ENCODE data around the gene ACTR1A.
A peak's percentile ranks its signal among the peaks of the same experiment; 100 is the strongest.

ACTR1A gene

DNA sequence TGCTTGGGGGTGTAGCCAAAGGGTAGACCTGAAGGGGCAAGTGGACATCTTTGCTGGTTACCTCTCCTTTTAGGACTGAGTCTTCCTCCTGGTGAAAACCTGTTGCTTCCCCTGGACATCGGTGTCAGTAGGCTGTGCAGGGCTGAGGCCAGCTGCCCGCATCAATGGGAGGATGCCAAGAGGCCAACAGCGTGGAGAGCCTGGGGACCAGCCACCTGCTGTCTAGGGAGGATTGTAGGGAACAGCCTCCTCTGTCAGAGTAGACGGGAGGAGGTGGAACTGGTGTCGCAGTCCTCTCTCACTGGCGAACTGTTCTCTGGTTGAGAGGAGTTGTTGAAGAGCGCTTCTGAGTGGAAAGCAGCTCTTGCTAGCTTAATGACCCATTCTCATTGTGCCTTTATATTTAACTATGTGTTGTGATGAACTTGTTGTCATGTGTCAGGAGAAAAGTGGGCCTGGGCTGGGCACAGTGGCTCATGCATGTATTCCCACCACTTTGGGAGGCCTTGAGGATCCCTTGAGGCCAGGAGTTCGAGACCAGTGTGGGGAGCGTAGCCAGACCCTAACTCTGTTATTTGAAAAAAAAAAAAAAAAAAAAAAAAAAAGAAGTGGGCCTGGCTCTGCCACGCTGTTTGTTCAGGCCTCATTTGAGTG is 3.1 kb upstream of the ACTR1A start:
- DNase-seq (ENCODE audit: low read depth in 1 of 2, low spot score in 1 of 2): no peak
- TF ChIP-seq, protein P1, sequence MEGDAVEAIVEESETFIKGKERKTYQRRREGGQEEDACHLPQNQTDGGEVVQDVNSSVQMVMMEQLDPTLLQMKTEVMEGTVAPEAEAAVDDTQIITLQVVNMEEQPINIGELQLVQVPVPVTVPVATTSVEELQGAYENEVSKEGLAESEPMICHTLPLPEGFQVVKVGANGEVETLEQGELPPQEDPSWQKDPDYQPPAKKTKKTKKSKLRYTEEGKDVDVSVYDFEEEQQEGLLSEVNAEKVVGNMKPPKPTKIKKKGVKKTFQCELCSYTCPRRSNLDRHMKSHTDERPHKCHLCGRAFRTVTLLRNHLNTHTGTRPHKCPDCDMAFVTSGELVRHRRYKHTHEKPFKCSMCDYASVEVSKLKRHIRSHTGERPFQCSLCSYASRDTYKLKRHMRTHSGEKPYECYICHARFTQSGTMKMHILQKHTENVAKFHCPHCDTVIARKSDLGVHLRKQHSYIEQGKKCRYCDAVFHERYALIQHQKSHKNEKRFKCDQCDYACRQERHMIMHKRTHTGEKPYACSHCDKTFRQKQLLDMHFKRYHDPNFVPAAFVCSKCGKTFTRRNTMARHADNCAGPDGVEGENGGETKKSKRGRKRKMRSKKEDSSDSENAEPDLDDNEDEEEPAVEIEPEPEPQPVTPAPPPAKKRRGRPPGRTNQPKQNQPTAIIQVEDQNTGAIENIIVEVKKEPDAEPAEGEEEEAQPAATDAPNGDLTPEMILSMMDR (IDR thresholded peaks at IDR 0.05; ENCODE audit: insufficient read depth, low read length): no peak
- TF ChIP-seq POLR2AphosphoS5 (IDR thresholded peaks at IDR 0.05; ENCODE audit: low read depth) (no peak), SPI1 (IDR thresholded peaks at IDR 0.05; ENCODE audit: borderline replicate concordance, low read depth) (no peak), GABPA (IDR thresholded peaks at IDR 0.05; ENCODE audit: low read depth) (no peak)
- TF ChIP-seq, protein P2, sequence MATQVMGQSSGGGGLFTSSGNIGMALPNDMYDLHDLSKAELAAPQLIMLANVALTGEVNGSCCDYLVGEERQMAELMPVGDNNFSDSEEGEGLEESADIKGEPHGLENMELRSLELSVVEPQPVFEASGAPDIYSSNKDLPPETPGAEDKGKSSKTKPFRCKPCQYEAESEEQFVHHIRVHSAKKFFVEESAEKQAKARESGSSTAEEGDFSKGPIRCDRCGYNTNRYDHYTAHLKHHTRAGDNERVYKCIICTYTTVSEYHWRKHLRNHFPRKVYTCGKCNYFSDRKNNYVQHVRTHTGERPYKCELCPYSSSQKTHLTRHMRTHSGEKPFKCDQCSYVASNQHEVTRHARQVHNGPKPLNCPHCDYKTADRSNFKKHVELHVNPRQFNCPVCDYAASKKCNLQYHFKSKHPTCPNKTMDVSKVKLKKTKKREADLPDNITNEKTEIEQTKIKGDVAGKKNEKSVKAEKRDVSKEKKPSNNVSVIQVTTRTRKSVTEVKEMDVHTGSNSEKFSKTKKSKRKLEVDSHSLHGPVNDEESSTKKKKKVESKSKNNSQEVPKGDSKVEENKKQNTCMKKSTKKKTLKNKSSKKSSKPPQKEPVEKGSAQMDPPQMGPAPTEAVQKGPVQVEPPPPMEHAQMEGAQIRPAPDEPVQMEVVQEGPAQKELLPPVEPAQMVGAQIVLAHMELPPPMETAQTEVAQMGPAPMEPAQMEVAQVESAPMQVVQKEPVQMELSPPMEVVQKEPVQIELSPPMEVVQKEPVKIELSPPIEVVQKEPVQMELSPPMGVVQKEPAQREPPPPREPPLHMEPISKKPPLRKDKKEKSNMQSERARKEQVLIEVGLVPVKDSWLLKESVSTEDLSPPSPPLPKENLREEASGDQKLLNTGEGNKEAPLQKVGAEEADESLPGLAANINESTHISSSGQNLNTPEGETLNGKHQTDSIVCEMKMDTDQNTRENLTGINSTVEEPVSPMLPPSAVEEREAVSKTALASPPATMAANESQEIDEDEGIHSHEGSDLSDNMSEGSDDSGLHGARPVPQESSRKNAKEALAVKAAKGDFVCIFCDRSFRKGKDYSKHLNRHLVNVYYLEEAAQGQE (IDR thresholded peaks at IDR 0.05; ENCODE audit: insufficient replicate concordance, low read depth): no peak
- Histone ChIP-seq H3K4me3 (replicated peaks; ENCODE audit: insufficient read depth, low read length) (no peak overlapping the region), H3K27ac (replicated peaks) (no peak overlapping the region), H3K27me3 (ENCODE audit: insufficient read depth, poor library complexity, severe bottlenecking) (no peaks in the 10 kb centered on the region)

DNA sequence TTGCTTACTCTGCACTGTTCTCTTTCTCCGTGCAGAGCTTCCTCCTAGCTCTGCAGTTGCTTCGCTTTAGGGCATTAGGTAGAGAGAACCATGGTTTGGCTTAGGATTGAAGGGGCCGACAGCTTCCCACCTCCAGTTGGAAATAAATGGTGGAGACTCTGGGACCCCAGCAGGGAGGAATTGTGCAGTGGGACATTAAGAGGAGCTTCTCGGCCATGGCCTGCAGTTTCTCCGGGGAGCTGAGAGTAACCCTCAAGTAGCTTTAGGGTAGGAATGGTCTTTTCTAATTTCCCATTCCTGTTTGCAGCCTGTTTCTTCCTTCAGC is 2.4 kb upstream of the ACTR1A start:
- TF ChIP-seq POLR2AphosphoS5 (IDR thresholded peaks at IDR 0.05; ENCODE audit: low read depth) (no peak), SPI1 (IDR thresholded peaks at IDR 0.05; ENCODE audit: borderline replicate concordance, low read depth) (no peak), GABPA (IDR thresholded peaks at IDR 0.05; ENCODE audit: low read depth) (no peak)
- TF ChIP-seq, protein P1 (IDR thresholded peaks at IDR 0.05; ENCODE audit: insufficient read depth, low read length): no peak
- TF ChIP-seq, protein P2 (IDR thresholded peaks at IDR 0.05; ENCODE audit: insufficient replicate concordance, low read depth): no peak
- DNase-seq (ENCODE audit: low read depth in 1 of 2, low spot score in 1 of 2): peak in 1 of 2 experiments; percentile 16
- H3K27me3 ChIP-seq (ENCODE audit: insufficient read depth, poor library complexity, severe bottlenecking): no peaks in the 10 kb centered on the region
- peak overlapping the region; percentile 60; the same call in 1 of the 2 replicates for H3K27ac ChIP-seq (replicated peaks)
- H3K4me3 ChIP-seq (replicated peaks; ENCODE audit: insufficient read depth, low read length): peak overlapping the region; percentile 86

DNA sequence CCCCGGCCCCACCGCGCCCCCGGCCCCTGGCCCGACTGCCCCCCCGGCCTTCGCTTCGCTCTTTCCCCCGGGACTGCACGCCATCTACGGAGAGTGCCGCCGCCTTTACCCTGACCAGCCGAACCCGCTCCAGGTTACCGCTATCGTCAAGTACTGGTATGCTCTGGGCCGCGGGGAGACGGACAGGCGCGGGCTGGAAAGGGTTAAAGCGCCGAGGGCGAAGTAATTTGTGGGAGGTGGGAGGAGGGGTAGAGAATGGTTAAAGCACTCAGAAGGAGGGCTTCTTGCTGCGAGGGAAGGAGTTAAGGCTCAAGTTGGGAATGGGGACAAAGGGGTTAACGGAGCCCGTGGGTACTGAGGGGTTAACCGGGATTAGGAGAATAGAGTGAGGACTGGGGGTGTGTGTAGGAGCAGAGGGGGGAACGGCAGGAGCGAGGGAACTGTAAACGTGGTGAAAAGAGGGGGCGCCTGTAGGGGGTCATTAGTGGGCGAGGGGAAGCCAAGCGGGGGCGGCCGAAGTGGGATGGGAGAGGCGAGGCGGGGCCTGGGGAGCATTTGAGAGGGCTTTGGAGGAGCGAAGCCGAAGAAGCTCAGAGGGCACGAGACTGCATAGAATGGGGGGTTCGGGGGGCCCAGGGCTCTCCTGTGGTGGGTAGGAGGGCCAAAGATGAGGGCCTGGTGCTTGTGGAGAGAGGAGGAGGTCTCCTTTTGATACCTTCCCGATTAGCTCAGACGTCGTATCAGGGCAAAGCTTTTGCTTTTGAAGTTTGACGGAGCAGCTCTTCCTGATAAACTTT is 1.9 kb upstream of the ACTR1A start:
- DNase-seq (ENCODE audit: low read depth in 1 of 2, low spot score in 1 of 2): peak; percentile 20 to 61
- H3K4me3 ChIP-seq (replicated peaks; ENCODE audit: insufficient read depth, low read length): peak overlapping the region; percentile 86
- peak overlapping the region; percentile 60 for H3K27ac ChIP-seq (replicated peaks)
- TF ChIP-seq, protein P2 (IDR thresholded peaks at IDR 0.05; ENCODE audit: insufficient replicate concordance, low read depth): no peak
- TF ChIP-seq SPI1 (IDR thresholded peaks at IDR 0.05; ENCODE audit: borderline replicate concordance, low read depth): no peak
- TF ChIP-seq, protein P1 (IDR thresholded peaks at IDR 0.05; ENCODE audit: insufficient read depth, low read length): no peak
- TF ChIP-seq POLR2AphosphoS5 (IDR thresholded peaks at IDR 0.05; ENCODE audit: low read depth): no peak
- TF ChIP-seq GABPA (IDR thresholded peaks at IDR 0.05; ENCODE audit: low read depth): no peak
- no peaks in the 10 kb centered on the region for H3K27me3 ChIP-seq (ENCODE audit: insufficient read depth, poor library complexity, severe bottlenecking)
